NCI-H526 (cell line): ENCODE measurements around the gene YDJC.
"Not testable (repeated sequence)": the region's sequence is repeated elsewhere in the genome, so short reads cannot be mapped to it uniquely, and the experiment has no call there.

Source experiments
- DNase-seq, 2 experiments: peaks; one replicate each; lab custom pipeline; 2025; lab: John Stamatoyannopoulos, UW

YDJC gene

GRCh38 chr22:21606775-21607174 lies 23.0 kb downstream of the YDJC start:
- no peak for DNase-seq

- DNase-seq = no peak
These were observed 23.8 kb downstream of the YDJC start for GRCh38 chr22:21605887-21606564.

GRCh38 chr22:21603973-21604372 lies 25.8 kb downstream of the YDJC start:
- DNase-seq = no peak

GRCh38 chr22:21602579-21602978 lies 27.2 kb downstream of the YDJC start:
- no peak for DNase-seq

- no peak for DNase-seq
These were observed 30.5 kb downstream of the YDJC start for GRCh38 chr22:21599053-21599893.

- DNase-seq = no peak
These were observed 31.5 kb downstream of the YDJC start for GRCh38 chr22:21598302-21598701.

- DNase-seq = not testable (repeated sequence)
These were observed 33.3 kb downstream of the YDJC start for GRCh38 chr22:21596356-21597135.

- no peak for DNase-seq
These were observed 34.9 kb downstream of the YDJC start for GRCh38 chr22:21594865-21595452.

GRCh38 chr22:21593406-21594232 lies 36.2 kb downstream of the YDJC start:
- peak in 1 of 2 experiments; percentile 19 for DNase-seq

- no peak for DNase-seq
These were observed 37.4 kb downstream of the YDJC start for GRCh38 chr22:21592422-21592821.

- DNase-seq = no peak
These were observed 38.1 kb downstream of the YDJC start for GRCh38 chr22:21591695-21592094.

- no peak for DNase-seq
These were observed 38.8 kb downstream of the YDJC start for GRCh38 chr22:21590809-21591641.

- no peak for DNase-seq
These were observed 40.4 kb downstream of the YDJC start for GRCh38 chr22:21589396-21589795.

GRCh38 chr22:21587803-21588611 lies 41.8 kb downstream of the YDJC start:
- DNase-seq = no peak

GRCh38 chr22:21585389-21585788 lies 44.4 kb downstream of the YDJC start:
- DNase-seq = no peak

GRCh38 chr22:21582801-21583740 lies 46.8 kb downstream of the YDJC start:
- no peak for DNase-seq

- DNase-seq = not testable (repeated sequence)
These were observed 48.7 kb downstream of the YDJC start for GRCh38 chr22:21581009-21581713.

- DNase-seq = not testable (repeated sequence)
These were observed 49.2 kb downstream of the YDJC start for GRCh38 chr22:21580623-21581007.
